Panc1 (cell line): ENCODE data around the gene MACROD2.

Experiments used
- REST ChIP-seq, 2 experiments: IDR thresholded peaks; 2 replicates each; pipeline ENCODE4 v1.6.1; 2011 to 2012; ENCODE audit warnings: low read depth in 2 of 2, control low read depth in 1 of 2, low read length in 1 of 2, mild to moderate bottlenecking in 1 of 2, moderate library complexity in 1 of 2; ENCODE audit not compliant: insufficient read depth in 1 of 2
- TF ChIP-seq, protein P1 (sequence below): fragments of 450-650 bp; IDR thresholded peaks from 2 replicates; pipeline ENCODE4 v1.5.1; 2017; ENCODE audit warnings: mild to moderate bottlenecking

- TF ChIP-seq, protein P1, sequence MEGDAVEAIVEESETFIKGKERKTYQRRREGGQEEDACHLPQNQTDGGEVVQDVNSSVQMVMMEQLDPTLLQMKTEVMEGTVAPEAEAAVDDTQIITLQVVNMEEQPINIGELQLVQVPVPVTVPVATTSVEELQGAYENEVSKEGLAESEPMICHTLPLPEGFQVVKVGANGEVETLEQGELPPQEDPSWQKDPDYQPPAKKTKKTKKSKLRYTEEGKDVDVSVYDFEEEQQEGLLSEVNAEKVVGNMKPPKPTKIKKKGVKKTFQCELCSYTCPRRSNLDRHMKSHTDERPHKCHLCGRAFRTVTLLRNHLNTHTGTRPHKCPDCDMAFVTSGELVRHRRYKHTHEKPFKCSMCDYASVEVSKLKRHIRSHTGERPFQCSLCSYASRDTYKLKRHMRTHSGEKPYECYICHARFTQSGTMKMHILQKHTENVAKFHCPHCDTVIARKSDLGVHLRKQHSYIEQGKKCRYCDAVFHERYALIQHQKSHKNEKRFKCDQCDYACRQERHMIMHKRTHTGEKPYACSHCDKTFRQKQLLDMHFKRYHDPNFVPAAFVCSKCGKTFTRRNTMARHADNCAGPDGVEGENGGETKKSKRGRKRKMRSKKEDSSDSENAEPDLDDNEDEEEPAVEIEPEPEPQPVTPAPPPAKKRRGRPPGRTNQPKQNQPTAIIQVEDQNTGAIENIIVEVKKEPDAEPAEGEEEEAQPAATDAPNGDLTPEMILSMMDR, result no peak
- no peak for TF ChIP-seq REST (IDR thresholded peaks at IDR 0.05; ENCODE audit: insufficient read depth in 1 of 2, low read depth in 2 of 2, low read length in 1 of 2)
Observed at GRCh38 chr20:14914633-14915032, 919.3 kb downstream of the MACROD2 start.
